G401.6 (cell line): ENCODE results near the gene CLMN.

Source experiments
- FAIRE-seq: peaks from 2 replicates; lab custom pipeline; 2012; peaks lifted over from hg19 to GRCh38; lab: Jason Lieb, UNC

The CLMN gene, protein sequence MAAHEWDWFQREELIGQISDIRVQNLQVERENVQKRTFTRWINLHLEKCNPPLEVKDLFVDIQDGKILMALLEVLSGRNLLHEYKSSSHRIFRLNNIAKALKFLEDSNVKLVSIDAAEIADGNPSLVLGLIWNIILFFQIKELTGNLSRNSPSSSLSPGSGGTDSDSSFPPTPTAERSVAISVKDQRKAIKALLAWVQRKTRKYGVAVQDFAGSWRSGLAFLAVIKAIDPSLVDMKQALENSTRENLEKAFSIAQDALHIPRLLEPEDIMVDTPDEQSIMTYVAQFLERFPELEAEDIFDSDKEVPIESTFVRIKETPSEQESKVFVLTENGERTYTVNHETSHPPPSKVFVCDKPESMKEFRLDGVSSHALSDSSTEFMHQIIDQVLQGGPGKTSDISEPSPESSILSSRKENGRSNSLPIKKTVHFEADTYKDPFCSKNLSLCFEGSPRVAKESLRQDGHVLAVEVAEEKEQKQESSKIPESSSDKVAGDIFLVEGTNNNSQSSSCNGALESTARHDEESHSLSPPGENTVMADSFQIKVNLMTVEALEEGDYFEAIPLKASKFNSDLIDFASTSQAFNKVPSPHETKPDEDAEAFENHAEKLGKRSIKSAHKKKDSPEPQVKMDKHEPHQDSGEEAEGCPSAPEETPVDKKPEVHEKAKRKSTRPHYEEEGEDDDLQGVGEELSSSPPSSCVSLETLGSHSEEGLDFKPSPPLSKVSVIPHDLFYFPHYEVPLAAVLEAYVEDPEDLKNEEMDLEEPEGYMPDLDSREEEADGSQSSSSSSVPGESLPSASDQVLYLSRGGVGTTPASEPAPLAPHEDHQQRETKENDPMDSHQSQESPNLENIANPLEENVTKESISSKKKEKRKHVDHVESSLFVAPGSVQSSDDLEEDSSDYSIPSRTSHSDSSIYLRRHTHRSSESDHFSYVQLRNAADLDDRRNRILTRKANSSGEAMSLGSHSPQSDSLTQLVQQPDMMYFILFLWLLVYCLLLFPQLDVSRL

DNA sequence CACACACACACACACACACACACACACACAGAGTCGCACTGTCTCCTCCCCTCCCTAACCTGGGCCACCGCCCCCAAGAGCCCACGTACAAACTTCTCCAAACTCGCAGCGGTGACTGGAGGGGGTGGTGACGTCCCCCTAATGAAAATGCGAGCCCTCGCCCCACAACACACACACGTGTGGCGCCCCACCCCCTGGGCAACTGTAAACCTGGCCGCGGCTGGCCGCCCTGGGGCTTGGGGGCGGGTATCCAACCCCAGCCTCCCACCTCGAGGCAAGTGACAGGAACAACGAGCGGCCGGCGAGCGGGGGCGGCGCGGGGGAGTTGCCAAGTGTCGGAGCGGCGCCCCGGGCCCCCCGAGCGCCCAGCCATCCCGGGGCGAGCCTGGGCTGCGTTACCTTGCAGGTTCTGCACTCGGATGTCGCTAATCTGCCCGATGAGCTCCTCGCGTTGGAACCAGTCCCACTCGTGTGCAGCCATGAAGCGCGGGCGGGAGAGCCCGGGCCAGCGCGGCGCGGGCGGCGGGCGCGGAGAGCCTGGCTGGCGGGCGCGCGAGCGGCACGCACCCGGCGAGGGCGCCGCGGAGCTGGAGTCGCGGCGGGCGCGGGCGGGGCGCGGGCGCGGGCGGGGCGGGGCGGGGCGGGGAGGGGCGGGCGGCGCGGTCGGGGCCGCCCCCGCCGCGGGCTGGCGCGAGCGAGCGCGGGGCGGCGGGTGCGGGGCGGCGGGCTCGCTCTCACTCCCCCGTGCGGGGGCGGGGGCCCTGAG is at the start of gene CLMN:
Gene CLMN, minus strand, starts transcription at position 597 of the 766 bp plus-strand sequence. Its CDS starts 116 bp downstream, at position 481.
- no peak for FAIRE-seq

GRCh38 chr14:95365401-95365800 is 45.7 kb upstream of the CLMN start:
- FAIRE-seq = no peak

DNA sequence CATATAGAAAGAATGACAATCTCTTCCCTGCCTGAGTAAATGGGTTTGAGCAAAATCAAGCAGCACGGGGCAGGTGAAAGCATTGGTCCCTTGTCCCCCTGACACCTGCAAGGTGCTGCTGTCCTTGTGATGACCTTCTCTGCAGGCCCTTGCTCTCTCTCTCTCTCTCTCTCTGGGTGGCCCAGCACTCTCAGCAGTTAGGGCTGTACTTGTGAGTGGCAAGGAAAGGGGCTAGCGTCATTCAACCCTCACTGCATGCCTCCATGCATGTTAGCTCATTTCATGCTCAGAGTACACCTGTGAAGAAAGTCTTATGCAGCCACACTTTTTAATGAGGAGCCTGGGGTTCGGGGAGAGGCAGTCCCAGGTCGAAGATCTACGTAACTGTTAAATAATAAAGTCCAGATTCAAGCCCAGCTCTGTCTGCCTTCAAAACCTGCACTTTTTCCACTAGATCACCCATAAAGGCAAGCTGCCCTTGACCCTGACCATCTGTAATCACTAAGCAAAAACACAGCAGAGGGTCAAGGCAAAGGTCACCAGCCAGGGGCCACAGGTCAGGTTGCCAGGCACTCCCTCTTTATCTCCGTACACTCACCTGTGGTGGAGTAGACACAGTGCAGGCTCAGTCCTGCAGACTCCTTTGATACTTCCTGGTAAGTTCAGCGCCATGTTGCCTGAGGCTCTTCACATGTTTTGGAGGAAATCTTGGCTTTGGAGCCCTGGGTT is 44.9 kb upstream of the CLMN start:
- no peak for FAIRE-seq

GRCh38 chr14:95363468-95363954 is 43.8 kb upstream of the CLMN start:
- FAIRE-seq = no peak

DNA sequence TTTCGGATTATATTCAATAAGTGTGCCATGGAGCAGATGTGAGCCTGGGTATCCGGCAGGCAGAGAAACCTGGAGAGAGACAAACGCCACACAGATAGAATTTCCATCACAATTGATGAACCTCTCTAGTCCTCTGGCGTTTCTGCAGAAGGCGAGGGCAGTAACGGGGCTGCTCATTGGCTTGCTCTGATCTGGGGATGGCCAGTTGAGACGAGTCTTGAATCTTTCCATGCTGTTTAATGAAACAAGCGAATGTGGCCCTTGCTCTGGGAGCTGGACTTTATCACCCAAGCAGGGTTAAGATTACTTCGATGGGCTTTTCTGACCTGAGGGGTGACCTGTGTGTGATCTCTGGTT is 42.4 kb upstream of the CLMN start:
- no peak for FAIRE-seq

DNA sequence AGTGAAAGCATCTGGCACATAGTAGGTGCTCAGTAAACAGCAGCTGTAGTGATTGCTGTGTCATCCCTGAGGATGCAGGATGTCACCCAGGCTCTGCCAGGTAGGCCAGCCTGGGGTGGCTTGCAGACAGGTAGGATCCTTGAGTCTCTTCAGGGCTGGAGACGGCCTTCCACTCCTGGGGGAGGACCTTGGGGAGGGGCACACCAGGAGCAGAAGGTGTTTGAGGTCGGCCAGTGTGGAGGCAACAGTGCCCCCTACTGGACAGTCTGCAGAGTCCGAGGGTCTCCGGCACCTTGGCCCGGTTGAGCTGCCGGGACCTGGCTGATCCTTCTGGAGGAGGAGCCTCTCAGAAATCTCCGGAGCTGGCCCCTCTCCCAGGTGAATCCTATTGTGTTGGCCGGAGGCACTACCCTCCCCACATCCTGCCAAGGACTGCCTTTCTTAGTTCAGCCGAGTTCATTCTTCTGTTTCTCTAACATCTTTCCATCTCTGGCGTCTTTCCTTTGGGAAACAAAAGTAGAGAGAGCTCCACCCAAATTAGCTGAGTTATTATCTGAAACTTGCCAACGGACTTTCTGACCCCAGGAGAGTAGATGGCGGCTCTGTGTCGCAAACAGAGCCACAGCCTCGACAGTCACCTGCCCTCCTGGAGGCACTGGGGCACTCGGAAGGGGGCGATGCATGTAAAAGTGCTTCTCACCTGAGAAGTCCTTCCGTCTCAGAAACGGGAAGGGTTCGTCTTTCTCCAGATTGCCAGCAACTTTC is 41.8 kb upstream of the CLMN start:
- FAIRE-seq = no peak

- FAIRE-seq = no peak
Observed at GRCh38 chr14:95360828-95361227, 41.1 kb upstream of the CLMN start.

DNA sequence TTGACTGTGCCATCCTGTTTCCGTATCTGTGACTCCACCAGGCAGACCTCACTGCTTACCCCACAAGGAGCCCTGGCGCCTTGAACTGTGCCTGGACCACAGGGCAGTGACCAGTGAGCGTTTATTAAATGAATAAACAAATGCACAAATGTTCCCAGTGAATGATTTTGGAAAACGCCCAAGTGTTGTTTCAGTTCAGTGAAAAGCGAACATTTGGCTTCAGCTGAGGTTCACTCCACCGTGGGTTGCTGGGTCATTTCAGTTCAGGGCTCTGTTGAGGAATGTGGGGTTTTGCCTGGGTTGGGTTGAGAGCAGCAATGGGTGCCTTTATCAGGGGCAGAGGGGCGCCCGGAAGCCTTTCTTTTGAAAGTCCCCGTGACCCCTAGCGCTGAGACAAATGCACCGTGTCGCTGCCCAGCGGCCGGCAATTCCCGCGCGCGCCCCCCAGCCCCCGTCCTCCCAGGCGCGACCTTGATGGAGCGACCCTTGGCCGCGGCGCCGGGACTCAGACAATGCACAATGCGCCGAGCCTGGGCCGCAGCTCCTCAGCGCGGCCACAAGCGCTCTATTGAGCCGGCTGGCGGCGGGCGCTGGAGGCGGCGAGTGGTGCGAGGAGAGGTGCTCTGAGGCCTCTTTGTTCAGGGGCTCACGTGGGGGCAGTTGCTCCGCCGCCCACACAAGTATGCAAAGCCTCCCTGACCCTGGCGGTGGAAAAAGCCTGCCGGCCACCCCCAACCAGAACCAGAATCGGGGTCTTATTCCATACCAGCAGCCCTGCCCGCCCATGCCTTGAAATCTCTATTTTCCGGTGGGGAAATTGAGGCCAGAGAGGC is 40.5 kb upstream of the CLMN start:
- FAIRE-seq = no peak

- FAIRE-seq = no peak
Observed at GRCh38 chr14:95356245-95356869, 36.6 kb upstream of the CLMN start.

- no peak for FAIRE-seq
Observed at GRCh38 chr14:95355422-95355821, 35.7 kb upstream of the CLMN start.

DNA sequence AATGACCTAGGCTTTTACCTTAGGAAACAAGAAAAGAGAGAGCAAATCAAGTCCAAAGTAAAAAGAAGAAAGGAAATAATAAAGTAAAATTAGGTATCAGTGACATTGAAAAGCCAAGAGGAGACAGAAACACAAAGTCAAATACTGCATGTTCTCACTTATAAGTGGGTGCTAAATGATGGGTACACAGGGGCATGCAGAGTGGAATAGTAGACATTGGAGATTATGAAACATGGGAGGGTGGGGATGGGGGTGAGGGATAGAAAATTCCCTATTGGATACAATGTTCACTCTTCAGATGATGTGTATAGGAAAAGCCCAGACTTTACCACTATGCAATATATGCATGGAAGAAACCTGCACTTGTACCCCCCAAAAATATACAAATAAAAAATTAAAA is 35.1 kb upstream of the CLMN start:
- no peak for FAIRE-seq

DNA sequence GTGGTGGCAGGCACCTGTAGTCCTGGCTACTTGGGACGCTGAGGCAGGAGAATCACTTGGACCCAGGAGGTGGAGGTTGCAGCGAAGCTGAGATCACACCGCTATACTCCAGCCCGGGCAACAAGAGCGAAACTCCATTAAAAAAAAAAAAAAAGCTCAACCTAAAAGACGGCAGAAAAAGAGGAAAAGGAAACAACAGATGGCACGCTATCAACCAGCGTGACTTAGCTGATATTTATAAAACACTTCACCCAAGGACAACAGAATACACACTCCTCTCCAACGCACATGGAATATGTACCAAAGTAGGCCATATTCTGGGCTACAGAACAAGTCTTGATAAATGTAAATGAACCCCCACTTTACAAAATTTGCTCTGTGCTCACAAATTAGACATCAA is 34.0 kb upstream of the CLMN start:
- no peak for FAIRE-seq

- FAIRE-seq = no peak
Observed at GRCh38 chr14:95353007-95353406, 33.3 kb upstream of the CLMN start.

- FAIRE-seq = no peak
Observed at GRCh38 chr14:95352481-95352880, 32.8 kb upstream of the CLMN start.

GRCh38 chr14:95349241-95349640 is 29.5 kb upstream of the CLMN start:
- no peak for FAIRE-seq

- no peak for FAIRE-seq
Observed at GRCh38 chr14:95348395-95349080, 28.8 kb upstream of the CLMN start.

- FAIRE-seq = no peak
Observed at GRCh38 chr14:95346820-95347219, 27.1 kb upstream of the CLMN start.

GRCh38 chr14:95346266-95346665 is 26.6 kb upstream of the CLMN start:
- no peak for FAIRE-seq

- FAIRE-seq = no peak
Observed at GRCh38 chr14:95345032-95345431, 25.3 kb upstream of the CLMN start.
